ENCODE results near the gene NUTM1.

NUTM1 gene

GRCh38 chr15:34330279-34330678 lies 12.8 kb upstream of the NUTM1 start:
- Mint-ChIP-seq H3K36me3 (ENCODE audit: insufficient read depth) (no peaks in the 10 kb centered on the region), H3K9me3 (no peaks in the 10 kb centered on the region), H3K27me3 (no peaks in the 10 kb centered on the region), H3K4me1 (ENCODE audit: low read depth in 2 of 2) (peaks cover 20 to 42% of the 10 kb centered on the region in 2 donors), H3K27ac (no peak overlapping the region), H3K4me3 (no peak overlapping the region)
- DNase-seq: no peak
- no peak for ATAC-seq (replicated peaks)

DNA sequence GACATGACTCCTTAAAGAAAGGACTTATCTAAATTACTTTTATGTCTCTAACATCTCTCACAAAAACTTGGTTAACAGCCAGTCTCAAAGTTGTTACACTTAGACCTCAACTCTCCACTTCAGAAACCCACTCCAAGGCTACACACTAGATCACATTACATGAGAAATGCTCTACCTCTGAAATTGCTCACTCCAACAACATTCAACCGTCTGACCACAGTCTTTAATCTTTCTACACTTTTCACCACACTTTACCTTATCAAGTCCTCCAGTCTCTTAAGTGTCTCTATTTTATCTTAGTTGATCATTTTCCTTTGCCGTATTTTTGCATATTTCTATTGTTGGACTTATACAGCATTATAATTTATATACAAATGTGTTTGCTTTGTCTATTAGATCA lies 11.3 kb upstream of the NUTM1 start:
- Mint-ChIP-seq H3K27ac (peak overlapping the region; percentile 3 to 19), H3K27me3 (no peaks in the 10 kb centered on the region), H3K36me3 (ENCODE audit: insufficient read depth) (peaks cover 3% of the 10 kb centered on the region), H3K4me1 (ENCODE audit: low read depth in 2 of 2) (peaks cover 35 to 55% of the 10 kb centered on the region in 2 donors), H3K9me3 (no peaks in the 10 kb centered on the region), H3K4me3 (peak overlapping the region in 1 of 2 donors; percentile 2)
- no peak for DNase-seq
- ATAC-seq (replicated peaks): peak; percentile 84

DNA sequence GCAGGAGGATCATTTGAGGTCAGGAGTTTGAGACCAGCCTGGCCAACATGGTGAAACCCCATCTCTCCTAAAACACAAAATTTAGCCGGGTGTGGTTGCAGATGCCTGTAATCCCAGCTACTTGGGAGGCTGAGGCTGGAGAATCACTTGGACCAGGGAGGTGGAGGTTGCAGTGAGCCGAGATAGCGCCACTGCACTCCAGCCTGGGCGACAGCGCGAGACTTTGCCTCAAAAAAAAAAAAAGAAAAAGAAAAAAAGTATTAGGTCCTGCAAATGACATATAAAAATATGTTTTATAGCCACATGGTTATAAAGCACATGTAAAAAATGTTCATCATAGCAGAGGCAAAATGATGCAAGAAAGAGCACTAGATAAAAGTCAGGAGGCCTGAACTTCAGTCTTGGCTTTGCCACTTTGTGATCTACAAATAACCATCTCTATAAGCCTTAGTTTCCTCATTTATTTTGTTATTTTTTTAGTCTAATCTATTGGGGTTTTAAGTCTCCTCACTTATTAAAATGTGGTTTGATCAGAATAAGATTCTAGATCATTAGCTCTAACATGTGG lies 10.5 kb upstream of the NUTM1 start:
- Mint-ChIP-seq H3K36me3 (ENCODE audit: insufficient read depth) (peaks cover 10% of the 10 kb centered on the region), H3K27ac (peak overlapping the region; percentile 3 to 19), H3K4me3 (no peak overlapping the region), H3K27me3 (no peaks in the 10 kb centered on the region), H3K9me3 (no peaks in the 10 kb centered on the region), H3K4me1 (ENCODE audit: low read depth in 2 of 2) (peaks cover 38 to 58% of the 10 kb centered on the region in 2 donors)
- no peak for ATAC-seq (replicated peaks)
- no peak for DNase-seq

GRCh38 chr15:34334672-34335071 lies 8.4 kb upstream of the NUTM1 start:
- peaks cover 10% of the 10 kb centered on the region for H3K36me3 Mint-ChIP-seq (ENCODE audit: insufficient read depth)
- DNase-seq: no peak

GRCh38 chr15:34335176-34336032 lies 7.7 kb upstream of the NUTM1 start:
- Mint-ChIP-seq H3K4me1 (ENCODE audit: low read depth in 2 of 2) (peaks cover 31 to 51% of the 10 kb centered on the region in 2 donors), H3K27ac (peak overlapping the region in 1 of 2 donors; percentile 88)

More at GRCh38 chr15:34334672-34335071, 8.4 kb upstream of the NUTM1 start:
- Mint-ChIP-seq H3K27ac (peak overlapping the region; percentile 75 to 88), H3K27me3 (no peaks in the 10 kb centered on the region), H3K4me1 (ENCODE audit: low read depth in 2 of 2) (peaks cover 35 to 54% of the 10 kb centered on the region in 2 donors), H3K9me3 (no peaks in the 10 kb centered on the region), H3K4me3 (peak overlapping the region; percentile 93 to 96)
- no peak for ATAC-seq (replicated peaks)

DNA sequence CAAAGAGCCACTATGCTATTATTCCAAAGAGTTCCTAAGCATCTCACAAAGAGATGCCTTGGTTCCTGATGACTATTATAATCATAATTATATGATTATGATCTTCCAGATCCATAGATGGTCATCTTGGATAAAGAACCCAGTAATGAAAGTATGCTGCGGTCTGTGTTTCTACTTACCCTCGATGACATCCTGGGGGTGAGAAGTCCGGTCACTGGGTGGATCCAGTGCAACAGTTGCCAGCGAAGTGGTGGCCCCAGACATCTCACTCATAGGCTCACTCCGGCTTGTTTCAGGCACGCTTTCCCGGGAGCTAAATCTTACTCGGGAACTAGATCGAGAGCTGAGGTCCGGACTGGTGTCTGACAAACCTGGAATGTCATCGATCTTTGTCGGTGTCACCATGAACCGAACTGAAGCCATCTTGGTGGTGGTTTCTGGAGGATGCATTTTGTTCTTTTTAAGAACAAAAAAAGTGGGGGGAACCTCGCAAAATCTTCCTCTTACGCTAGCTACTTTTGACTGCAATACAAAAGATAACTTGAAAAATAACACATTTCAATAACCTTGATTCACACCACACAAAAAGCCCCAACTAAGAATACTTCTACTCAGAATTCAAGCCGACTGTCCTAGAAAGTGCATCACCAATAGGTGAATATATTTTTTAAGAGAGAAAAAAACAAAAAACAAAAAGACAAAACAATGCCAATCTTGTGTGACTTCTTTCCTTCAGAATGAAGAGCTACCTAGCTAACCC lies 6.7 kb upstream of the NUTM1 start:
- Mint-ChIP-seq H3K27me3 (no peaks in the 10 kb centered on the region), H3K4me1 (ENCODE audit: low read depth in 2 of 2) (peaks cover 28 to 48% of the 10 kb centered on the region in 2 donors)

More at GRCh38 chr15:34335176-34336032, 7.7 kb upstream of the NUTM1 start:
- DNase-seq (no peak), ATAC-seq (replicated peaks) (no peak)
- Mint-ChIP-seq H3K27me3 (no peaks in the 10 kb centered on the region), H3K36me3 (ENCODE audit: insufficient read depth) (peaks cover 16% of the 10 kb centered on the region), H3K4me3 (peak overlapping the region; percentile 93 to 96), H3K9me3 (no peaks in the 10 kb centered on the region)

DNA sequence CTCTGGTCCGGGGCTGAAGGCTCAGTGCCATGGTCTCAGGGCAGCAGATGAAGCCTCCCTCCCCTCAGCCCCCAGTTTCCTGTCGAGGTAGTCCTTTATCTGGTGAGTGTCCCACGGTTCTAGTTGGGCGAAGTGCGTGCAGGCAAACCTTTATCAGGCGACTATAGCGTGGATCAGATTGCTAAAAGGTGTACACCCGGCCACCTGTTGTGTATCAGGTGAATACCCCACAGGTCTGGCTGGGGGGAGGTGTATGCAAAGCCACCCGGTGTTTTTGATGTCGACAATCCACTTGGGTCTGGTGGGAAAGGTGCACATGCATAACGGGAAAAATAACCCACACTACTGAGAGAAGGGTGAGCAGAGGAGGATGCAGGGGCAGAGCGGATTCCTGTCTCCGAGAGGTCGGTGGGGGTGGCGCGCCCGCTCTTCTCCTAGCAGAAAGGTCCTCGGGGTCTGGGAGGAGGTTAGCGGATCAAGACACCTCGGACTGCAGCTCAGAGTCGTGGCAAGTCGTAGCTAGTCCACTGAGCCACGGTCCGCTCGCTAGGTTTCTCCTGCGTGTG lies 6.0 kb upstream of the NUTM1 start:
- peak in 1 of 3 experiments; percentile 6 for DNase-seq
- Mint-ChIP-seq H3K27me3 (no peaks in the 10 kb centered on the region), H3K36me3 (ENCODE audit: insufficient read depth) (peaks cover 32% of the 10 kb centered on the region), H3K9me3 (no peaks in the 10 kb centered on the region), H3K27ac (peak overlapping the region; percentile 88 to 94), H3K4me1 (ENCODE audit: low read depth in 2 of 2) (peaks cover 29 to 49% of the 10 kb centered on the region in 2 donors), H3K4me3 (peak overlapping the region; percentile 93 to 96)
- peak; percentile 7 for ATAC-seq (replicated peaks)

More for the DNA sequence above, 6.7 kb upstream of the NUTM1 start:
- H3K36me3 Mint-ChIP-seq (ENCODE audit: insufficient read depth): peaks cover 26% of the 10 kb centered on the region
- no peaks in the 10 kb centered on the region for H3K9me3 Mint-ChIP-seq
- ATAC-seq (replicated peaks) (no peak), DNase-seq (no peak)
- peak overlapping the region; percentile 88 to 94 for H3K27ac Mint-ChIP-seq
- peak overlapping the region; percentile 93 to 96 for H3K4me3 Mint-ChIP-seq

DNA sequence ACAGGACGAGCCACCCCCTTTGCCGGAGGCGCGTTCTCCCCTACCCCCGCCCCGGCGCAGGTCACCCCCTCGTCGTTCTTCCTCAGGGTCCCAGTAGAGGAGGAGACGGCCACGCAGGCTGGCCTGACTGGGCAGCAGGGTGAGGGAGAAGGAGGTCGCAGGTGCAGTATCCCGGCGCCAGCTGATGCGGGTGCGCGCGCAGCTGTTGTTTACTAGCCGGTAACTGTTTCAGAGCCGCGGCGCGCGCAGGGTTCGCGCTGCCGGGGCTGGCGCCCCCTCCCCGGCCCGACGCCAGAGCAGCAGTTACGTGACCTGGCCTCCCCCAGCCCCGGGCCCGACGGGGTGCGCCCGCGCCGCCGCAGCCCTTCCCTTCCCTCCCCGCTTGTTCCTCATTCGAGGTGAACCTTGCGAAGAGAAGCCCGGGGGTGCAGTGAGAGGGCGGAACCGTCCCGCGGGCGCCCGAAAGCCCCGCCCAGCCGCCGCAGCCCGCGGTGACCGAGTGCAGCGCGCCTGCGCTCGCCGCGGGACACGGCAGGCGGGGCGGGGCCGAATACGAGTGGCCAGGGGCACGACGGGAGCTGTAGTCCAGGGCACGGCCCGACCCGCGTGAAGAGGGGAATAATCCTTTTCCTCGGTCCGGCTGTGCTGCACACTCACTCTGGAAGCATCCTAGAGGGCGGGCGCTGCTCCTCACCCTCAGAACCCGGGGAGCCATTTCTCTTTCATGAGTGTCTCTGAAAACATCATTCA lies 5.4 kb upstream of the NUTM1 start, which contains the start of gene SLC12A6:
TSS of gene SLC12A6 (minus strand) at position 225 of the 750 bp plus-strand sequence. CDS start 1,101 bp downstream, outside the sequence.
- ATAC-seq (replicated peaks): peak; percentile 83
- Mint-ChIP-seq H3K4me3 (peak within 1 kb of the TSS; percentile 93 to 96), H3K27me3 (no peaks in the 10 kb centered on the region), H3K4me1 (ENCODE audit: low read depth in 2 of 2) (peaks cover 28 to 47% of the 10 kb centered on the region in 2 donors), H3K9me3 (no peaks in the 10 kb centered on the region), H3K27ac (peak within 1 kb of the TSS; percentile 88 to 94), H3K36me3 (ENCODE audit: insufficient read depth) (peaks cover 32% of the 10 kb centered on the region)
- peak; percentile 87 to 92 (median 88) for DNase-seq

GRCh38 chr15:34338347-34338746 lies 4.8 kb upstream of the NUTM1 start:
- H3K27ac Mint-ChIP-seq: peak overlapping the region; percentile 88 to 94
- no peaks in the 10 kb centered on the region for H3K27me3 Mint-ChIP-seq
- ATAC-seq (replicated peaks): no peak
- H3K4me3 Mint-ChIP-seq: peak overlapping the region; percentile 93 to 96
- DNase-seq: no peak
- H3K4me1 Mint-ChIP-seq (ENCODE audit: low read depth in 2 of 2): peaks cover 28 to 47% of the 10 kb centered on the region in 2 donors
- peaks cover 32% of the 10 kb centered on the region for H3K36me3 Mint-ChIP-seq (ENCODE audit: insufficient read depth)
- no peaks in the 10 kb centered on the region for H3K9me3 Mint-ChIP-seq

- Mint-ChIP-seq H3K27me3 (no peaks in the 10 kb centered on the region), H3K4me3 (no peak overlapping the region), H3K4me1 (ENCODE audit: low read depth in 2 of 2) (peaks cover 22 to 36% of the 10 kb centered on the region in 2 donors), H3K9me3 (no peaks in the 10 kb centered on the region), H3K27ac (no peak overlapping the region), H3K36me3 (ENCODE audit: insufficient read depth) (peaks cover 35% of the 10 kb centered on the region)
- no peak for ATAC-seq (replicated peaks)
- DNase-seq: no peak
These were observed 3.2 kb upstream of the NUTM1 start for GRCh38 chr15:34339946-34340345.

DNA sequence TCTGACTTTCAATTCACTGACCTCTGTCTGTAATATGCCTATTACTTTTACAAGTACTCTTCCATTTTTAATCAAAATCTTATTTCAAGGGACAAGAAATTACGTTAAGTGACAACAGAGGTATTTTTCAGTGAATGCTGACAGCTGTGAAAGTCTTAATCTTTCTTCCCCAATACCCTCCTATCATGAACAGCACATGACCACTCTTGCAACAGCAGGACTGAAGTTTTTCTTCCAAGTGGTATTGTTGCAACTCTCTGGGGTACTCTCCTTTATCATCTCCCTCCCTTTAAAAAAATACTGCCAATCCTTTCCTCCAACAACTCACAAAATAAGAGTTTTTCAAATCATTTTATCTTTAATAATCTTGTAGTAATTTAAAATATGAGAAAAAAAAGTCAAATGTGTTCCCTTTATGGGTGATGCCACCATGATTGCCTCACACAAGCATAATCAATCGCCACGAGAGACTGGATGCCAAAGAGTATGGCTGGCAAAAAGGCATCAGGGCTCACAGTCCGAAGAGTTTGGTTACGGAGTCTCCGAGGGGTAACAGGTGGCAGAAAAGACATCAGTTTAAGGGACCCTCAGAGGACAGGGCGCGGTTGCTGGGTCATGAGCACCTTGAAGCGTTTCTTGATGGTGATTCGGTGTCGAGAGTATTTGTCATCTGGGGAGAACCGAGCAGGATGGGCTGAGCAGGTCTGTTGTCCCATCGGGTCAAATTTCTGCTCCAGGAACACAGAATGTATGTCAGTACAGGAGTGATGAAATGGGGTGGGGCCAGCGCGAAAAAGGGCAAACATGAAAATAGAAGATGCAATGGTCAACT lies 1.5 kb upstream of the NUTM1 start:
- Mint-ChIP-seq H3K4me3 (peak overlapping the region in 1 of 2 donors; percentile 8), H3K27me3 (no peaks in the 10 kb centered on the region), H3K4me1 (ENCODE audit: low read depth in 2 of 2) (peaks cover 10 to 21% of the 10 kb centered on the region in 2 donors), H3K27ac (peak overlapping the region in 1 of 2 donors; percentile 67), H3K9me3 (no peaks in the 10 kb centered on the region), H3K36me3 (ENCODE audit: insufficient read depth) (peaks cover 35% of the 10 kb centered on the region)
- DNase-seq: no peak
- ATAC-seq (replicated peaks): no peak
